Activated CD4-positive, alpha-beta T cell treated with anti-CD3 and anti-CD28 coated beads, Interleukin-2, amount 50 U/mL, for 16 hours (primary cell): ENCODE data around the gene BTRC.
"Not testable (repeated sequence)": the region's sequence is repeated elsewhere in the genome, so short reads cannot be mapped to it uniquely, and the experiment has no call there.

ENCODE experiments used
- DNase-seq: peaks from one replicate; pipeline ENCODE4 v3.0.0-alpha.2; 2020

Gene BTRC

GRCh38 chr10:101351017-101351416, 2.9 kb upstream of the BTRC start:
- no peak for DNase-seq

GRCh38 chr10:101351477-101351876, 2.5 kb upstream of the BTRC start:
- DNase-seq, result no peak

- not testable (repeated sequence) for DNase-seq
Measured at GRCh38 chr10:101352857-101353256, 1.1 kb upstream of the BTRC start.

- DNase-seq, result peak; percentile 38
Measured at GRCh38 chr10:101354328-101355071, 535 bp downstream of the BTRC start.

GRCh38 chr10:101355072-101355706, 1.2 kb downstream of the BTRC start:
- DNase-seq, result no peak

- DNase-seq, result no peak
Measured at GRCh38 chr10:101356132-101356531, 2.2 kb downstream of the BTRC start.

GRCh38 chr10:101357958-101358357, 4.0 kb downstream of the BTRC start:
- no peak for DNase-seq

GRCh38 chr10:101358706-101359300, 4.8 kb downstream of the BTRC start:
- DNase-seq, result no peak

- DNase-seq, result not testable (repeated sequence)
Measured at GRCh38 chr10:101360090-101360489, 6.1 kb downstream of the BTRC start.

GRCh38 chr10:101360841-101361240, 6.9 kb downstream of the BTRC start:
- not testable (repeated sequence) for DNase-seq

- DNase-seq, result no peak
Measured at GRCh38 chr10:101363850-101364400, 10.0 kb downstream of the BTRC start.

- no peak for DNase-seq
Measured at GRCh38 chr10:101364721-101365120, 10.8 kb downstream of the BTRC start.

- peak; percentile 52 for DNase-seq
Measured at GRCh38 chr10:101367569-101368453, 13.8 kb downstream of the BTRC start.

- DNase-seq, result no peak
Measured at GRCh38 chr10:101373063-101373462, 19.1 kb downstream of the BTRC start.

GRCh38 chr10:101373993-101374392, 20.0 kb downstream of the BTRC start:
- not testable (repeated sequence) for DNase-seq

- no peak for DNase-seq
Measured at GRCh38 chr10:101375076-101375475, 21.1 kb downstream of the BTRC start.

GRCh38 chr10:101379663-101380352, 25.8 kb downstream of the BTRC start:
- peak; percentile 10 for DNase-seq

- peak; percentile 44 for DNase-seq
Measured at GRCh38 chr10:101380353-101381017, 26.5 kb downstream of the BTRC start.

GRCh38 chr10:101385866-101386658, 32.1 kb downstream of the BTRC start:
- DNase-seq, result no peak

- no peak for DNase-seq
Measured at GRCh38 chr10:101386659-101387259, 32.8 kb downstream of the BTRC start.
